ENCODE data around the gene PLEKHA4. TPM values are rescaled to one million over a fixed set of nuclear protein-coding genes. Genes with fewer than 3 reads are reported as not detected.

The PLEKHA4 gene
- total and polyA plus RNA-seq, 2 of the 13 experiments (the other 11 are each of a cell fraction or from before 2014, with no cell fraction given) = 4.8 to 6.0 TPM

- TF ChIP-seq, protein P1, sequence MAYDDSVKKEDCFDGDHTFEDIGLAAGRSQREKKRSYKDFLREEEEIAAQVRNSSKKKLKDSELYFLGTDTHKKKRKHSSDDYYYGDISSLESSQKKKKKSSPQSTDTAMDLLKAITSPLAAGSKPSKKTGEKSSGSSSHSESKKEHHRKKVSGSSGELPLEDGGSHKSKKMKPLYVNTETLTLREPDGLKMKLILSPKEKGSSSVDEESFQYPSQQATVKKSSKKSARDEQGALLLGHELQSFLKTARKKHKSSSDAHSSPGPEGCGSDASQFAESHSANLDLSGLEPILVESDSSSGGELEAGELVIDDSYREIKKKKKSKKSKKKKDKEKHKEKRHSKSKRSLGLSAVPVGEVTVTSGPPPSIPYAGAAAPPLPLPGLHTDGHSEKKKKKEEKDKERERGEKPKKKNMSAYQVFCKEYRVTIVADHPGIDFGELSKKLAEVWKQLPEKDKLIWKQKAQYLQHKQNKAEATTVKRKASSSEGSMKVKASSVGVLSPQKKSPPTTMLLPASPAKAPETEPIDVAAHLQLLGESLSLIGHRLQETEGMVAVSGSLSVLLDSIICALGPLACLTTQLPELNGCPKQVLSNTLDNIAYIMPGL (CRISPR knock-in tag; IDR thresholded peaks at IDR 0.05; ENCODE audit: borderline replicate concordance in 1 of 2, low read depth in 1 of 2) = peak in 1 of 2 experiments; percentile 61; a peak in 3 of 4 replicates
- TF ChIP-seq ZNF318 (CRISPR knock-in tag; IDR thresholded peaks at IDR 0.05) (no peak), ZNF816 (CRISPR knock-in tag; IDR thresholded peaks at IDR 0.05; ENCODE audit: borderline replicate concordance) (peak; percentile 83; the same call in 1 of the 2 replicates), SP140L (CRISPR knock-in tag; IDR thresholded peaks at IDR 0.05; ENCODE audit: borderline replicate concordance) (no peak), SMARCC2 (IDR thresholded peaks at IDR 0.05) (no peak), PHF5A (CRISPR knock-in tag; IDR thresholded peaks at IDR 0.05; ENCODE audit: low read depth, unreplicated experiment) (no peak), POGZ (CRISPR knock-in tag; IDR thresholded peaks at IDR 0.05) (0 out of 2 replicates have a peak, but pooled peaks have one; percentile 31), ZNF44 (CRISPR knock-in tag; IDR thresholded peaks at IDR 0.05) (no peak), MEF2D (CRISPR knock-in tag; IDR thresholded peaks at IDR 0.05) (no peak), HMG20B (CRISPR knock-in tag; conservative IDR thresholded peaks at IDR 0.05) (no peak), TEAD3 (CRISPR knock-in tag; optimal IDR thresholded peaks at IDR 0.05; ENCODE audit: borderline replicate concordance) (no peak), REXO4 (CRISPR knock-in tag; IDR thresholded peaks at IDR 0.05; ENCODE audit: borderline replicate concordance) (peak; percentile 57; the same call in 1 of the 2 replicates), SSRP1 (CRISPR knock-in tag; IDR thresholded peaks at IDR 0.05) (0 out of 2 replicates have a peak, but pooled peaks have one; percentile 23), SNAI1 (CRISPR knock-in tag; IDR thresholded peaks at IDR 0.05; ENCODE audit: borderline replicate concordance) (peak; percentile 89), ZNF788 (CRISPR knock-in tag; IDR thresholded peaks at IDR 0.05; ENCODE audit: borderline replicate concordance) (peak; percentile 24; the same call in 1 of the 2 replicates), ZBTB7B (CRISPR knock-in tag; IDR thresholded peaks at IDR 0.05) (no peak)
- TF ChIP-seq, protein P2, sequence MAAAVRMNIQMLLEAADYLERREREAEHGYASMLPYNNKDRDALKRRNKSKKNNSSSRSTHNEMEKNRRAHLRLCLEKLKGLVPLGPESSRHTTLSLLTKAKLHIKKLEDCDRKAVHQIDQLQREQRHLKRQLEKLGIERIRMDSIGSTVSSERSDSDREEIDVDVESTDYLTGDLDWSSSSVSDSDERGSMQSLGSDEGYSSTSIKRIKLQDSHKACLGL (CRISPR knock-in tag; IDR thresholded peaks at IDR 0.05) = peak; percentile 64; the same call in 1 of the 2 replicates
- TF ChIP-seq, protein P3, sequence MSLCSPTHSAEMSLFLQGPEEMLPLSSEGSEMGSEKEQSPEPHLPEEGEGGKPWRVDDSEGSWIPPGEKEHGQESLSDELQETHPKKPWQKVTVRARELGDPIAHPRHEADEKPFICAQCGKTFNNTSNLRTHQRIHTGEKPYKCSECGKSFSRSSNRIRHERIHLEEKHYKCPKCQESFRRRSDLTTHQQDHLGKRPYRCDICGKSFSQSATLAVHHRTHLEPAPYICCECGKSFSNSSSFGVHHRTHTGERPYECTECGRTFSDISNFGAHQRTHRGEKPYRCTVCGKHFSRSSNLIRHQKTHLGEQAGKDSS (CRISPR knock-in tag; IDR thresholded peaks at IDR 0.05; ENCODE audit: borderline replicate concordance, low read depth) = no peak
These were observed 60.7 kb downstream of the PLEKHA4 start (continued) for GRCh38 chr19:48807590-48808308.
